GM21360 (cell line): ENCODE results near the gene TRAPPC3L.
"Not testable (repeated sequence)": the region's sequence is repeated elsewhere in the genome, so short reads cannot be mapped to it uniquely, and the experiment has no call there.

Source experiments
- ATAC-seq: cut with Tn5 transposase; IDR thresholded peaks from one replicate; pipeline ENCODE4 v1.9.1; 2021; ENCODE audit warnings: mild to moderate bottlenecking, moderate library complexity; ENCODE audit not compliant: unreplicated experiment

The TRAPPC3L gene

DNA sequence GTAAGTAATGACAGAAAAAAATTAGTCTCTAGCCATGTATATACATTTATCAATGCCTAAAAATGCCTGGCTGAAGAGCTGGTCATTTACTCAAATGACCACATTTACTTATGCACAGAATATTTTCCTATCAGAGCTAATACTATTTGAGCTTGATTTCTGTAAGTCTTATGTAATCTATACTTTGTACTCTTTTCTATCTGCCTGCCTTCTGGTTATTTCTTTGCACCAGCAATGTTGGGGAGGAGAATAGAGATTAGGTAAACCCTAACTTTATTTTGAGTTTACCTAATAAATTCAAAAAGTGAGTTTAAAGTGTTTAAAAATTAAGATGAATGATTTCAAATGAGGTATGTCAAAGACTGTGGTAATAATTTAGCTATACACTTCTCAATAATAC is 30.3 kb downstream of the TRAPPC3L start:
- no peak for ATAC-seq

DNA sequence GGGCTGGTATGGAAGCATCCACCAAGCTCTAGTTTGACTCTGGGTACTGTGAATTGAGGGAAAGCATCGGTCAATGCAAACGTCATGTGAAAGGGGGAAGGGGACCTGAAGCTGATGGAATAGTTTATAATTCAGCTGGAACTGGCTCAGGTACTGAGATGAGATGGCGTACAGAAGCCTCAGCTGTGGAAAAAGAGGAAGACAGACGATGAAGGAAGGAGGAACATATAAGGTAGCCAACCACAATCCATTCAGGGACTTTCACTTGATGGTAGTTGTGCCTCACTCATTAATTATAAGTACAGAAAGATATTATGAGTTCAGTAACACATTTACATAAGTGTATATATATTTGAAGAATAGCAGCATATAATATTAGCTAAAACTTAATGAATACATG is 31.4 kb downstream of the TRAPPC3L start:
- ATAC-seq: no peak

DNA sequence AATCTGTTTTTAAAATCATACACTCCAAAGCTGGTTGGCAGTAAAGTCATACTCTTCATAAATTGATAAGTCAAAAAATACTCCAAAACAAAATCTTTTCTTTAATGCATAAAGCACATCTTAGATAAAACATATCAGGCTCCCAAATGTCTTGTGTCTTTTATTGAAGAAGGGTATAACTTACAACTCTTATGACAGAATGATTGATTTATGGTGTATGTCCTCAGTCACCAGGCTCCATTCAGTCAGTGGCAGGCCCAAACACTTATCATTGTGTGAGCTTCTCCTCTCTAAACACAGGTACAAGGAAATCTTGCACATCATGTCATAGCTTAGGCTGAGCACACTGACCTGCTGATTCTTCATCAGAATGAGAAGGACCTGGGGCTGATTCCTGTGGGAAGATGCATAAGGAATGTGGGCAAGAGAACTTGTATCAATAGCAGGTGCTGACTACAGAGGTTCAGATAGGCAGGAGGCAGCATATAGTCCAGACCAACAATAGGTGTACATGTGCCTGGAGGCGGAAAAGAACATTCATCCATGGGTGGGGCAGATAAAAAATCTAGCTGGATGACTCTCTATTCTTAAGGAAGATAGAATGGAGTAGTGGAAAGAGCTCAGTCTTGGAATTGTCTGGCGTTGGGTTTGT is 32.1 kb downstream of the TRAPPC3L start:
- ATAC-seq: no peak

GRCh38 chr6:116512734-116513133 is 32.8 kb downstream of the TRAPPC3L start:
- no peak for ATAC-seq

DNA sequence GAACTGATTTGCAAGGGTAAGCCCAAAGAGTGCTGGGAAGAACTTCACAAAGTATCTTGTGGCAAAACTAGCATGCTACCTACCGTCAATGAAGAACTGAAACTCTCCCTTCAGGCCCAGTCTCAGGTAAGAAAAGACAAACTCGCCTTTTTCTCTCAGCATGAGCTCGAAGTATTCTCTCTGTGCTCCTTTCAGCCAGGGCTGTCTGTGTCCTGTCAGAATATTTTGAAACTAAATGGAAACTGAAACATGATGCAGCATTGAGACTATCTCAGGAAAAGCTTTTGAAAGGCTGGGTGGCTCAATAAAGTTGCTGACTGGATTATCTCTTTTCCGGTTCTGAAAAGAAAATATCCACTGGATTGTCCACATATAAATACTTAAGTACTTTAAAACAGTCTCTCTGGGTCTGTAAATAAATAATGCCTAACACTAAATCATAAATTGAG is 33.3 kb downstream of the TRAPPC3L start:
- ATAC-seq: peak; percentile 90

- no peak for ATAC-seq
Measured at GRCh38 chr6:116511424-116512110, 33.9 kb downstream of the TRAPPC3L start, which contains the start of gene CALHM5. Gene CALHM5 (plus strand): TSS chr6:116511639. CDS start chr6:116511697, 58 bp downstream.

- ATAC-seq: no peak
Measured at GRCh38 chr6:116508527-116508926, 37.0 kb downstream of the TRAPPC3L start.

DNA sequence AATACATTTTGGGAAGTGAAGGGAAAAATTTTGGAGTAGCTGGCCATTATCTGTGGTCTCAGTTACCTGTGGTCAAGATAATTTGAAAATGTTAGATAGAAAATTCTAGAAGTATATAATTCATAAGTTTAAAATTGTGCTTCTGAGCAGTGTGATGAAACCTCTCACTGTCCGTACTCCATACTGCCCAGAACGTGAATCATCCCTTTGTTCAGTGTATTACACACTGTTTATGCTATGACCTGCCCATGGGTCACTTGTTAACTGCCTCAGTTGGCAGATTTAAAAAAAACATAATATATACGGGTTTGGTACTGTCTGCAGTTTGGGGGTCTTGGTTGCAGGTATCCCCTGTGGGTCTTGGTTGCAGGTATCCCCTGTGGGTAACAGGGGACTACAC is 38.2 kb downstream of the TRAPPC3L start:
- no peak for ATAC-seq

GRCh38 chr6:116500969-116501433 is 44.5 kb downstream of the TRAPPC3L start:
- ATAC-seq: no peak

- no peak for ATAC-seq
Measured at GRCh38 chr6:116497113-116497676, 48.3 kb downstream of the TRAPPC3L start.

DNA sequence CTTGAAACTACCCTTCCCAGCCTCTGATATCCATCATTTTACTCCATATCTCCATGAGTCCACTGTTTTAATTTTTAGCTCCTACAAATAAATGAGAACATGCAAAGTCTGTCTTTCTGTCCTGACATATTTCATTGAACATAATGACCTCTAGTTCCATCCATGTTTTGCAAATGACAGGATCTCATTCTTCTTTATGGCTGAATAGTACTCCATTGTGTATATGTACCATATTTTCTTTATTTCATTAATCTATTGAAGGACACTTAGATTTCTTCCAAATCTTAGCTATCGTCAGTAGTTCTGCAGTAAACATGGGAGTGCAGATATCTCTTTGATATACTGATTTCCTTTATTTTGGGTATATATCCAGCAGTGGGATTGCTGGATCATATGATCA is 50.3 kb downstream of the TRAPPC3L start:
- ATAC-seq: not testable (repeated sequence)

GRCh38 chr6:116492331-116493067 is 53.0 kb downstream of the TRAPPC3L start:
- no peak for ATAC-seq

DNA sequence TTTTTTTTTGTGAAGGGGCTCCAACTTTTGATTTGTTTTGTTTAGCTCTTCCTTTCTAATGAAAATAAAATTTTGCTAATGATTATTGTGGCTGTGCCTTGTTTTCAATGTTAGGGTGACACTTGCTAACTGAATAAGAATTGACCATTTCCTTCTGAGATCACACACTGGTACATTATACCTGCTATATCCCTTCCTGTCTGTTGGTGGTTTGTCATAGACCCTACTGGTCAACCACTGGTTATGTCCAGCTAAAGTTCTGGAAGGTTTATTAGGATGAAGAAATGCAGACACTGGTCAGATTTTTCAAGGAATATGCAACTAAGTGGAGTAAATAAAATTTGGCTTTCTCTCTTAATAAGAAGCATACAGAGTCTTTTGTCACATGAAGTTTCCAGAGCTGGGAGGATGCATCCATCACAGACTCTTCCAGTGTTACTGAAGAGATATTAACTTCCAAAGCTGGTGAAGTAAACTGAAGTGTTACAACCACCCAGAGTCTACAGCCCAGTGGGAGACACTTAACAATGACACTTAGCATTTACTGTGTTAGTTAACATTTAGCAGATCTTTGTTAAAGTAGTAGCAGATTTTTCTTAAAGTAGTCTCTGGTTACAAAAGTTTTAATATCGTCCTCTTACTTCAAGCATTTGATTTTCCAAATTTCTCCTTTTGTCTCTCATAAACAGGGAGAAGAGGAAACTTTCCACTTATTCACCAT is 53.7 kb downstream of the TRAPPC3L start:
- no peak for ATAC-seq

GRCh38 chr6:116485559-116486184 is 59.8 kb downstream of the TRAPPC3L start:
- ATAC-seq: no peak

GRCh38 chr6:116483616-116484015 is 61.9 kb downstream of the TRAPPC3L start:
- ATAC-seq: no peak

DNA sequence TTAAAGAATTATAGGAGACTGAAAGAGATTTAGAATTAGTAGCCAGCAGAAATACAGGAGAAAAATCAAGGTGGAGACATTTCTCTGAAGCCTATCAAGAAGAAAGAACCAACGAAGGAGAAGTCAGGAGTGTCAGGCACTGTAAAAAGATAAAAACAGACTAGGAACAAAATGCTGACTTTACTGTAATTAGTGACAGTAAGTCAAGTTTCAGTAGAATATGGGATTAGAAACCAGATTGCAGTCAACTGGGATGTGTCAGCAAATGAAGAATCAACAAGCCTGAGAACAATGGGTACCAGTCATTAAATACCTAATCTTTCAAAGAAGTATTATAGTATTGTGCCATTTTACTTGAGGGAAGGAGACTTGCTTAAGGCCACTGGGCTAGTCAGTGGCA is 62.7 kb downstream of the TRAPPC3L start:
- ATAC-seq: no peak

GRCh38 chr6:116476002-116476678 is 69.3 kb downstream of the TRAPPC3L start:
- peak; percentile 100 for ATAC-seq

- ATAC-seq: no peak
Measured at GRCh38 chr6:116475141-116475540, 70.3 kb downstream of the TRAPPC3L start.

GRCh38 chr6:116472706-116473105 is 72.8 kb downstream of the TRAPPC3L start:
- no peak for ATAC-seq

DNA sequence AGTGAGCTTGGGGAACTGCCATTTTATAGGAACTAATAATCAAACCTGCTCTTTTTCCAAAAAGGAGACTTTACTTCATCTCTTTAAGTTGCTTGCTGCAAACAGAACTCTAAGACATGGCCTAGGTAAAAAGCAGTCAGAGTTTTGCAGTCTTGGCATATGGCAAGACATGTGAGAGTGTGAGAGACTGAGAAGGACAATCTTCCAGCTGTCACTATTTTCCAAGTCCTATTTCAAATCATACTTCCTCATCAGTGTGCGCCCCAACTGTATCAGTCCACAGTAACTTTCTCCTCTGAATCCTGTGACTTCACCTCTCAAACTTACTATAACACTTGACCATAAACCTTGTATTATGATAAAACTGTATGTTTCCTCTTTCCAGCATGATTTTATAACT is 74.0 kb downstream of the TRAPPC3L start:
- ATAC-seq: no peak
